HG03378 (cell line): ENCODE measurements around the gene TMEM87A.

Experiments
- ATAC-seq: cut with Tn5 transposase; IDR thresholded peaks from one replicate; pipeline ENCODE4 v1.9.1; 2021; ENCODE audit warnings: mild to moderate bottlenecking, moderate library complexity; ENCODE audit not compliant: unreplicated experiment

TMEM87A gene

DNA sequence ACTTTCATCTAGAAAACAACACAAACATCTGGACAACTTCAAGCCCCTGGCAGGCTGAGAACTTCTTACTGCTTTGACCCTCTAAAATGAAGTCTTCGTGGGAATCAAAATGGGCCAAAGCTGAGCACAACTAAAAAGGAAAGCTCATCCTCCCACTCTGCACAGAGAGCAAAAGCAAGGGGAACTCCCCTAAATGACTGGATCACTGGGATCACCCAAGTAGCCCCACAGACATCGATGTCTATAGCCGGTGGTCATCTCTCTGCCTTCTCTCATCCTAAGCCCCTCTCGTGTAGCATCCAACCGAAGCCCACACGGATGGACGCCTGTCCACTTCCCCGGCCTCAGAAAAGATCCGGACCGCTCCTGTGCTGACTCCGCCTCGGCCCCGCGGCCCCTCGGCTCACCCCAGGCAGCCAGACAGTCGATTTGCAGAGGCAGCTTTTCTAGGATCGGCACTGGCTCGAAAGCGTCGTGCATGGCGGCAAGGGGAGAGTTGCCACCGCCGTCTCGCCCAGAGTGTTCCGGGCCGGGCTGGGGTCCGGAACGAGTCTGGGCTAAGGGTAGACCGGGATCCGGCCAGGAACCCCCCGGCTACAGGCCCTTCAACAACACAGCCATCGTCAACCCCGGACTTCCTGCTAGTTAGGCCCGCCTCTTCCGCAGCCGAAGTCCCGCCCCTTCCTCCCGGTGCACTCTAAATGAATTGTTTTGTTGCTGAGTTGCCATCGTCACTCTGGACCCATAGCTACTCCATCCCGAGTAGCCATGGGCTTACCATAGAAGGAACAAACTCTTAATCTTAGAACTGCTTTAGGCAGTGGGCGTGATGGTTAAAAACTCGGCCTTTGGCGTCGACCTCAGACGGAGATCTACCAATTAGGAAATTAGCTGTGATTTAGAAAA, 65.3 kb downstream of the TMEM87A start, which contains the start of gene VPS39:
Gene VPS39, minus strand, starts transcription at position 631 of the 906 bp plus-strand sequence. Its CDS starts 151 bp downstream, at position 480.
- ATAC-seq, result no peak

- ATAC-seq, result no peak
Measured at GRCh38 chr15:42206406-42206805, 66.8 kb downstream of the TMEM87A start.

DNA sequence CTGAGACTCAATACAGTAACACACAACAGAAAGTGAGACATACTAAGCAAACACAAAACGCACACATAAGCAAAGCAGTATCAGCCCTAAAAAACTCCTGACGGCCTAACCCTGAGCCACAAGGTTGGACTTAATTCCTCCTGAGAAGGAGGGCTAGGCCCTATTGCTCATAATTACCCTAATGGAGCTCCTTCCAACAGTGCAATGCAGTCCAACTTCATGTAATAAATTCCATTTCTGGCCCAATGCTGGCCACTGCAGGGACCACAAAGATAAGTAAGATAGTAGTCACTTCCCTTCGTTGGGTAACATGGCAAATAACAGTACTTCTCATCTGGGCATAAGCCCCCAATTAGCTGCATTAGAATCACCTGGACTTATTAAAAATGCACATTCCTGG, 69.3 kb downstream of the TMEM87A start:
- no peak for ATAC-seq

DNA sequence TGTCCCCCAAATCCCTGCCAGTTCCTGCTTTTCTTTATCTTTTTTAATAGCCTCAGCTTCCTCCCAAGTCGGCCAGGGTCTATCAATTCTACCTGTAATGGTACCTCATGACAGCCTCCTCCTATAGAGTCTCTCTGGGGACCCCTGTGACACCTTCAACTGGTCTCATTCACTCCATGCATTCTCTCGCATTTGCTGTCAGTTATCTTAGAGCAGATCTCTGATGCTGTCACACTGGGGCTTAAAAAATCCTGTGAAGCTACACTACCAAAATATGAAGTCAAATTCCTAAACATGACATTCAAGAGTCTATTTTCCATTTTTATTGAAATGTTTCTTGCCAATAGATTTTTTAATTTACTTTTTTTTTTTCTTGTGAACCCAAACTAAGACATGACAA, 70.6 kb downstream of the TMEM87A start:
- ATAC-seq, result no peak

GRCh38 chr15:42201801-42202200, 71.4 kb downstream of the TMEM87A start:
- no peak for ATAC-seq

DNA sequence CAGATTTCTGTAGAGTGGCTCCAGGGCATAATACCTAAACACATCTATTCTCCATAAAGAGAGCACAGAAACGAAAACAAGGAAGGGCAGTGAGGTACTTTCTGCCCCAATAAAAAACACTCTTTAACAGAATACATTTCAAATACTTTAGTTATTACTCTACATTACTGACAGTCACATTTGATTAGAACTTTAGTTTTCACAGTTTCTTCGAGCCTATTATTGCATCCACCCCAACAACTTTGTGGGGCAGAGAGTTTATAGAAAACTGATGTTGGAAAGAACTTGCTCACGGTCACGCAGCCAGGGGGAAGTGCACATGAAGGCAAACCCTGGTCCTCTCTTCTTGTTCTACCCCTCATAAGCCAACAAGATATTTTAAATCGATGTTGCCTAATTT, 74.1 kb downstream of the TMEM87A start:
- ATAC-seq, result no peak

- no peak for ATAC-seq
Measured at GRCh38 chr15:42198516-42198915, 74.7 kb downstream of the TMEM87A start.

- no peak for ATAC-seq
Measured at GRCh38 chr15:42194513-42194912, 78.7 kb downstream of the TMEM87A start.

DNA sequence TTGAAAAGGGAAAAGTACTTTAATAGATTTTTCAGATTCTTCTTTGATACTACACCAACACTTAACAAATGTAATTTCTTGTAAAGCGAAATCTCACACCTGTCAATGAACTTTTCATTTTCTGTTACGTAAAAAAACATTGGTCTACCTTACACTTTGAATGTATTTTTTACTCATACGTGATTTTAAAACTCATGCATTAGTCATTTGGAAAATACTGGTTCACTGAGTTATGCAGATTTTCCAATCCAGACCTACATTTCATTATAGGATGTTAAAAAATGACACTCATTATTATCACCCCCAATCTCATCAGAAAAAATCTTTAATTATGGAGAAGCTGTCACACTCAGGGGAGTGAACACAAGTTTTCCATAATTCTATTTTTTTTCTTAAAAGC, 79.8 kb downstream of the TMEM87A start:
- no peak for ATAC-seq

- ATAC-seq, result no peak
Measured at GRCh38 chr15:42191610-42192346, 81.5 kb downstream of the TMEM87A start.

- no peak for ATAC-seq
Measured at GRCh38 chr15:42190370-42190769, 82.9 kb downstream of the TMEM87A start.

- no peak for ATAC-seq
Measured at GRCh38 chr15:42185801-42186200, 87.4 kb downstream of the TMEM87A start.

DNA sequence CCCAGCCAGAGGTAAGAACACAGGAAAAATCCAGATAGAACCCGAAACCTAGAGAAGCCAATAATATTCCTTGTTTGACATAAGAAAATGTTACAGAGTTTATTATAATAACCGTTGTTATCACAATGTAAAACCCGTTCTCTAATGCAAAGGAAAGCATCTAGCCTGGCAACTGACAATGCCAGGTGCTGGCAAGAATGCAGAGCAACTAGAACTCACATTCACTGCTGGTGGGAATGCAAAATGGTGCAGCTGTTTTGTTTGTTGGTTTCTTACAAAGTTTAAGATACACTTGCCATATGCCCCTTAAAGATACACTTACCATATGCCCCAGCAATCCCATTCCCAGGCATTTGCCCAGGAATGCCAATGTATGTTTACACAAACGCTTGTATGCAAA, 88.5 kb downstream of the TMEM87A start:
- ATAC-seq, result no peak

DNA sequence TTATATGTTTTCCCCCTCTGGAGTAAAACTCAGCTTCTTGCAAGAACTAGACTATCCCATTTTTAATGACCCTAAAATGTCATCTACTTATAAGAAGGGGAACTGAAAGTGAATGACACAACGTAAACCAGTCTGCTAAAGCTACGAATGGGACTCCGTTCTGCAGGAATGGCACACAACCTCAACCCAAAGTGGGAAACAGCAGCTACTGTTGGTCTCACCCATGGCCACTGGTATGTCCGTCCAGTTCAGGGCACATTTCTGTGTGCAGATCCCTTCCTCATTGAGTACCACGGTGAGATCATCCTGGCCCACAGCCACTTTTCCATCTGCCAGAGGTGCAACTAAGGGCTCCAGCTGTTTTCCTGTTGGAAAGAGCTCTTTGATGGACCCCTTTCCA, 88.9 kb downstream of the TMEM87A start:
- no peak for ATAC-seq

DNA sequence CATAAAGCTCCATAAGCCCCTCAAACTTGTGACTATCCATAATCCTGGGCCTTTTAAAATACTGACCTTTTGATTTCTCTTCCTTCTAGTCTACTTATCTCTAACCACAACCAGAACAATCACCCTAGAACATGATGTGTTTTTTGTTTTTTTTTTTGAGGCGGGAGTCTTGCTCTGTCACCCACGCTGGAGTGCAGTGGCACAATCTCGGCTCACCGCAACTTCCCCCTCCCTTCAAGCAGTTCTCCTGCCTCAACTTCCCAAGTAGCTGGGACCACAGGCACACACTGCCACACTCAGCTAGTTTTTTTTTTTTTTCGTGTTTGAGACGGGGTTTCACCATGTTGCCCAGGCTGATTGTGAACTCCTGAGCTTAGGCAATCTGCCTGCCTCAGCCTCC, 90.3 kb downstream of the TMEM87A start:
- ATAC-seq, result no peak

GRCh38 chr15:42182328-42182886, 90.8 kb downstream of the TMEM87A start:
- no peak for ATAC-seq

GRCh38 chr15:42178056-42178455, 95.2 kb downstream of the TMEM87A start:
- no peak for ATAC-seq

DNA sequence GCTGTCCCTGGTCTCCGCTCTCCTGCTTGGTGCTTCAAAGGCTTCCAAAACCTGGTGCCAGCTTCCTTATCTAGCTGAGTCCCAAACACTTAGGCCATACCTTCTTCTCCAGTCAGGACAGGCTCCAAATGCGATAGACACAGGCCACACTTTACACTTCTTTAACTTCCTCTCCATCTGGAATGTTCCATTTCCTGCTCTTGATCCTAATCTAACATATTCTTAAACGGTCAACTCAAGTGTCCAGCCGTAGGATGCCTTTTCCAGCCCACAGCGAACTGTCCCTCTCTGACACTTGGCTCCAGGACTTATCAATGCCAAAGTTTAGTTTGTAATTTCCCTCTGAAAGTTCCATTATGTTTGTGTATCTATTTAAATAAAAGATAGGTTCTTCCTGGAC, 97.6 kb downstream of the TMEM87A start:
- no peak for ATAC-seq

GRCh38 chr15:42172475-42172874, 100.8 kb downstream of the TMEM87A start:
- no peak for ATAC-seq

GRCh38 chr15:42171795-42172194, 101.4 kb downstream of the TMEM87A start:
- no peak for ATAC-seq

DNA sequence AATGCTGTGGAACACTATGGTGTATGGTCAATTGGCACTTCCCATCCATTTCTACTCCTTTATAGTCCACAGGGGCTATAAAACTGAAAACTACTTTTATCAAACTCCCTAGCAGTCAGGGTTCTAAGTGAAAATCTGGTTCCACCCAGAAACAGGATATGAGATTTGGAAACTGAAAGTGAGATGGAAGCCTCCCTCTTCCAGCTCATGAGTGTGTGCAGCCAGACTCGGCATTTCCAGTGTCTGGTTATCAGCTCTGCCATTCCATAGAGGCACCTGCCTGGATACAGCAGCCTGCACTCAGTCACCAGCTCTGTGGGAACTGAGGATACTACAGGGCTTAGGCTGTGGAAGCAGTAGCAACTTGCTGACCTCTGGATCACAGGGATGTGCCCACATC, 102.1 kb downstream of the TMEM87A start:
- ATAC-seq, result no peak
